Ecto neural progenitor cell (in vitro differentiated cells): ENCODE data around the gene HSPG2.
A peak's percentile ranks its signal among the peaks of the same experiment; 100 is the strongest.
"Not testable (repeated sequence)": the region's sequence is repeated elsewhere in the genome, so short reads cannot be mapped to it uniquely, and the experiment has no call there.

Experiments
- DNase-seq: peaks from one replicate; pipeline ENCODE4 v3.0.0-alpha.2; 2018; ENCODE audit warnings: low spot score

HSPG2 gene

DNA sequence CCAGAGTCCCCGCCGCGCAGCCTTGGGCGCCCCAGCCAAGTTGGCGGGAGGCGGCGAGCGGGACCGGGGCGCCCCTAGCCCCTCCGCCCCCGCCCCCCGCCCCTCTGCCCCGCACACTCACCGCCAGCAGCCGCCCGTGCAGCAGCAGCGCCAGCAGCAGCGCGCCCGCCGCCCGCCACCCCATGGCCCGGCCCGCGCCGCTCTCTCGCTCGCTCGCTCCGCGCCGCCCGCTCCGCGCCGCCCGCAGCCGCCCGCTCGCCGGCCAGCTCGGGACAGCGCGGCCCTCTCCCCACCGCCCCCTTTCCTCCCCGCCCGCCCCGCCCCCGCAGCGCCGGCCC lies at the start of gene HSPG2:
Gene HSPG2, minus strand, starts transcription at position 277 of the 338 bp plus-strand sequence. Its CDS starts 93 bp downstream, at position 184.
- DNase-seq: no peak

GRCh38 chr1:21986386-21986785 lies 49.3 kb upstream of the HSPG2 start:
- DNase-seq: not testable (repeated sequence)

- not testable (repeated sequence) for DNase-seq
Measured at GRCh38 chr1:21985893-21986292, 48.8 kb upstream of the HSPG2 start.

- not testable (repeated sequence) for DNase-seq
Measured at GRCh38 chr1:21983539-21983938, 46.4 kb upstream of the HSPG2 start.

DNA sequence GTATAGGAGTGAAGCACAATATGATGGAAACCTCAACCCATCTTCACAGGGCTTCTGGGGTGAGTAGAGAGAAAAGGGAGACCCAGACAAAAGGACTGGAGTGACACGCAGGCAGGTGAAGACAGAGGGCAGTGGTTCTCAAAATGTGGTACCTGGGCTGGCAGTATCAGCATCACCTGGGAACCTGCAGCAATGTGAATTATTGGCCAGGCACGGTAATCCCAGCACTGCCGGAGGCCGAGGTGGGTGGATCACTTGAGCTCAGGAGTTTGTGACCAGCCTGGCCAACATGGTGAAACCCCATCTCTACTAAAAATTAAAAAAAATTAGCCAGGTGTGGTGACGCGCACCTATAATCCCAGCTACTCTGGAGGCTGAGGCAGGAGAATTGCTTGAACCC lies 45.0 kb upstream of the HSPG2 start:
- DNase-seq: not testable (repeated sequence)

- not testable (repeated sequence) for DNase-seq
Measured at GRCh38 chr1:21981253-21981652, 44.1 kb upstream of the HSPG2 start.

DNA sequence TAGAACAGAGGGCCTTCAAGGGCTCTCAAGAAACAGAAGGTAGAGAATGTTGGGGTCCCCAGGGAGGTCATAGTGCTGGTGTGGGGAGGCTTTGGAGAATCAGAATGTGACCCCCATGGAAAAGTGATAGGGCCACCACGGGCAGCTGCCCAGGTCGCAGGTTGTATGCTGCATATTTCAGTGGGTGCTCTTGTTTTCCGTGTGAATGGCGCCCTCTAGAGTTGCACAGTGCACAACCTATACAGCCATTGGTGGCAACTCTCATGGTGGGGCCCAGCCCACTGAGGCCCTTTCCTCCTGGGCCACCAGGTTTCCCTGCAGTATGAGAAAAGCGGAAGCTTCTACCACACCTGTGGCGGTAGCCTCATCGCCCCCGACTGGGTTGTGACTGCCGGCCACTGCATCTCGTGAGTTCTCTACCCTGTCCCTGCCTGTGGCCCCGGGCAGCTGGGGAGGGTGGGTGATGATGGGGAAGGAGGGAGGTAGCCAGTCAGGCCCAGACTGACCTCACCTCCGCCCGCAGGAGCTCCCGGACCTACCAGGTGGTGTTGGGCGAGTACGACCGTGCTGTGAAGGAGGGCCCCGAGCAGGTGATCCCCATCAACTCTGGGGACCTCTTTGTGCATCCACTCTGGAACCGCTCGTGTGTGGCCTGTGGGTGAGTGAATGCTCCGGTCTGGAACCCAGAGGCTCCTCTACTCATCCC lies 43.6 kb upstream of the HSPG2 start:
- DNase-seq: not testable (repeated sequence)

- DNase-seq: not testable (repeated sequence)
Measured at GRCh38 chr1:21978209-21978608, 41.1 kb upstream of the HSPG2 start.

DNA sequence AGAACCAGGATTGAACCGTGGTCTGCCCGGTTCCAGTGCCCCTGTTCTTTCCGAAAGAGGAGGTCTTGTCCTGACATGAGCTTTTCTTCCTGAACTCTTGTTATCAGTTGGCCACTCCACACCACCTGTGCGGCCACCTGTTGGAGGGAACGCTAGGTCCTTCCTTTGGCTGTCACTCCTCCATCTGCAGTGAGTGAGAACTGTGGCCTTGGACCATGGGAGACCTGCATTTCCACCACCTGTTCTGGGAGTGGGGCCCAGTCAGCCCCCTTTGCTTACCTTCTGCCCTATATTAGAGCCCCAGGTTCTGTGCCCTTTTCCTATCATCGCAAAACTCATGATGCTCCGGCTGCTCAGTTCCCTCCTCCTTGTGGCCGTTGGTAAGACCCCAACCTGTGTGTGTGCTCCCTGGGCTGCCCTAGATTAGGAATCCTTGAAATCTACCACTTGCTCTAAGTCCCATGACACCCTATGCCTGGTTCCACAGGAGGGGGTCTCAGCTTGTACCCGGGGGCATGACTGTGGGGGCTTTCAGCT lies 39.7 kb upstream of the HSPG2 start, which contains the start of gene CELA3B:
Gene CELA3B, plus strand, starts transcription at position 320 of the 537 bp plus-strand sequence. Its CDS starts 18 bp downstream, at position 338.
- not testable (repeated sequence) for DNase-seq

GRCh38 chr1:21975296-21975695 lies 38.2 kb upstream of the HSPG2 start:
- DNase-seq: not testable (repeated sequence)

DNA sequence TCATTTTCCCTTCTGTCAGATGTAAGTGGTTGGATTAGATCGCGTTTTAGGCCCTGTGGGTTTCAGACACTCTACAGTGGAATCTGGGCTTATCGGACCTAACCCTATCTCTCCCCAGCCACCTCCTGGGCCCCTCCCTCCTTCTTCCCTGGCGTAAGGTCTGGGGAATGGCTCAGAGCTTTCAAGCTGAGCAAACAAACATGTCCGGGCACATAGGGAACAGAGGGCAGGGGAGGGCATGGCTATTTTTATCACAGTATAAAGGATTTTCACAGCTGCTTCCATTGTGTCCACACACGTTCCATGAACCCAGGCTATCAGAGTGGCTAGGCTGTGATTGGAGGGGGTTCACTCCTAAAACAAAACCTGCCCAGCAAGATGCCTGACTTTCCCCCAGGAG lies 37.6 kb upstream of the HSPG2 start:
- not testable (repeated sequence) for DNase-seq

DNA sequence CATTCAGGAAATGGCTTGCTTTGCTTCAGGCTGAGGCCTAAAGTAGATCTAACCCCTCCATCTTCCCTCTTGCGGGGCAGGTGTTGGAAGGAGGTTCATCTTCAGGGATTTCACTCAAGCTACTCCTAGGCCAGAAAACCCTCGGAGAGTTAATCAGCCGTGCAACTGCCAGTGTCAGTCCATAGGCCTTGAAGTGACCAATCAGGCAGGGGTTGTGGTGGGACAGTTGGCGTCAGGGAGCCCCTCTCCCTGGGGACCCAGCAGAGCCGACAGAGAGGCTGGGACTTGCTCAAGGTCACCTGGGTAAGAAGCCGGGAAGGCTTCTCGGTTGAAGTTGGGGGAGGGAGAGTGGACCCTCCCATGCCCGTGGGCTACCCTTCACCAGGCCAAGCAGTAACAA lies 36.8 kb upstream of the HSPG2 start:
- DNase-seq: not testable (repeated sequence)

DNA sequence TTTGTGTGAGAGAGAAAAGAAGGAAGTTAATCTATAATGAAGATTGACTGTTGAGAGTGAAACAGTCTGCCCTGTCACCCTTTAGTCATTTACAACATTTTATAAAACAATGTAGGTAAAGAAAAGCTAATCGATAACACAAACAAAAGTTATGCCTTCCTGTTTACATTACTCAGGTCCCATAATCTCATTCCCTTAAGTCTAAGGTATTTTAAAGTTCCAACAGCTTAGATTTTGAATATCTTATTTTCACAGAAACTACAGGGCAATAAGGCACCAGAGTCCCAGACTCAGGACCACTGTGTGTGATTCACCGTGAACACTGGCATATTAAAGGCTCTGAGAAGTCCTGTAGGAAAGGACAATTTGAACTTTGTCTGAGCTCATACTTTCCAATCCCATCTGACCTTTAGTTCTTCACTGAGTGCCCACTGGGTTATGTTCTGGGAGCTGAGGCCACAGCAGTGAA lies 35.9 kb upstream of the HSPG2 start:
- not testable (repeated sequence) for DNase-seq

DNA sequence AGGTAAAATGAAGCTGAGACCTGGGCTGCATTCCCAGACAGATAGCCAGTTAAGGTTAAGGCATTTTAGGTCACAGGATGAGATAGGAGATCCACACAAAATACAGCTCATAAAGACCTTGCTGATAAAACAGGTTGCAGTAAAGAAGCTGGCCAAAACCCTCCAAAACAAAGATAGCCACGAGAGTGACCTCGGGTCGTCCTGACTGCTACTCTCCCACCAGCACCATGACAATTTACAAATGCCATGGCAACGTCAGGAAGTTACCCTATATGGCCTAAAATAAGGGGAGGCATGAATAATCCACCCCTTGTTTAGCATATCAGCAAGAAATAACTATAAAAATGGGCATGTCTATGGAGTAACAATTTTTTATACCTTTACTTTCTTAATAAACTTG lies 33.4 kb upstream of the HSPG2 start:
- not testable (repeated sequence) for DNase-seq

- DNase-seq: not testable (repeated sequence)
Measured at GRCh38 chr1:21969066-21969465, 32.0 kb upstream of the HSPG2 start.

DNA sequence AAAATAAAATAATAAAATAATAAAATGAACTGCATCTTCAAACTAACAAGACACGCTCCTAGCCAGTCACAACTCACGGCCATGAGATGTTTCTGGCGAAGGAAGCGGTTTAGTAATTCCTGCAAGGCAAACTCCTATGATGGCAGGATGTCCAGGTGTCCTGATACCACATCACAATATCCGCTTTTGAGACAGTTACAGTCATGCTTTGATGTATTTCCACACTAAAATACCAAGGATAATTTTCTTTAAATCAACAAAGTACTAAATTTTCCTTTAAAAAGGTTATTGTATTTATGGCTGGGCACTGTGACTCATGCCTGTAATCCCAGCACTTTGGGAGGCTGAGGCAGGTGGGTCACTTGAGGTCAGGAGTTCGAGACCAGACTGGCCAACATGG lies 30.1 kb upstream of the HSPG2 start:
- not testable (repeated sequence) for DNase-seq

GRCh38 chr1:21966247-21967000 lies 29.3 kb upstream of the HSPG2 start:
- no peak for DNase-seq

GRCh38 chr1:21963477-21964217 lies 26.5 kb upstream of the HSPG2 start:
- peak; percentile 88 for DNase-seq

- no peak for DNase-seq
Measured at GRCh38 chr1:21961799-21962198, 24.7 kb upstream of the HSPG2 start.

GRCh38 chr1:21961337-21961736 lies 24.2 kb upstream of the HSPG2 start:
- DNase-seq: no peak

DNA sequence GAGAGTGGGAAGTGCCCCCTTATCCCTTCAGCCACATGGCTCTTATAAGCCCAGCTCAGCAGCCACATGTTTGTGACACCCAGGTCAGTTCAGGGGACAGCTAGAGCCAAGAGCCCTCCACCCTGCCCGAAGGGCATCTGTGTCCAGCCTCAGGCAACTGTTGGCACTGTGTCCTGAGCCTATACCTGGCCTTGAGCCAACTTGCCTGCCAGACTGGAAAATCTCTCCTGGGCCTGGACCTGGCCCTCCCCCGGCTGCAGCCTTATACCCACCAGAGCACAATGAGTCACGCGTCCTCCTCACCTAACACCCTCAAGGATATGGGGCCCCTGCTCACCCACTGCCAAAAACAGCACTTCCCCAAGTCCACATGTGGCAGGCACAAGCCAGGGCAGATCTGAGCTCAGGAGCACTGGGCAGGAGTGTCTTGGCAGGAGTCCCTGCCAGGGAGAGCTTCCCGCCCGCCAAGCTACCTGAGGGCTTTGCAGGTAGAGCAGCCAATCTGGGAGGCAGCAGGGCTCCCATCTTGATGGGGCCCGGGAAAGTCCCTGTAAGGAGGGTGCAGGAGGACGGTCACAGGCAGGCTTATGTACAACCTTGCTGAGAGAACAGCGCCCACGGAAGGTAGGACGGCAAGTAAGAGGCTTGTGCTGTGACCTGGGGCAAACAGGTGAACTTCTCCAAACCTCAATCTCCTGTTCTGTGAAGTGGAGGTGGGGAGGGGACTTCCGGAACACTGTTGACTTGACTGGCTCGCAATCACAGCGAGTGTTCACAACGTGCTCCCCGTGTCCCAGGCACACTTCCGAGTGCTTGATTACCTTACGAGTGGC lies 19.8 kb upstream of the HSPG2 start:
- no peak for DNase-seq
